NCI-H1092 (cell line): ENCODE results near the gene COX10.
"Not testable (repeated sequence)": the region's sequence is repeated elsewhere in the genome, so short reads cannot be mapped to it uniquely, and the experiment has no call there.

Source experiments
- DNase-seq: peaks from one replicate; lab custom pipeline; 2025; lab: John Stamatoyannopoulos, UW

COX10 gene

DNA sequence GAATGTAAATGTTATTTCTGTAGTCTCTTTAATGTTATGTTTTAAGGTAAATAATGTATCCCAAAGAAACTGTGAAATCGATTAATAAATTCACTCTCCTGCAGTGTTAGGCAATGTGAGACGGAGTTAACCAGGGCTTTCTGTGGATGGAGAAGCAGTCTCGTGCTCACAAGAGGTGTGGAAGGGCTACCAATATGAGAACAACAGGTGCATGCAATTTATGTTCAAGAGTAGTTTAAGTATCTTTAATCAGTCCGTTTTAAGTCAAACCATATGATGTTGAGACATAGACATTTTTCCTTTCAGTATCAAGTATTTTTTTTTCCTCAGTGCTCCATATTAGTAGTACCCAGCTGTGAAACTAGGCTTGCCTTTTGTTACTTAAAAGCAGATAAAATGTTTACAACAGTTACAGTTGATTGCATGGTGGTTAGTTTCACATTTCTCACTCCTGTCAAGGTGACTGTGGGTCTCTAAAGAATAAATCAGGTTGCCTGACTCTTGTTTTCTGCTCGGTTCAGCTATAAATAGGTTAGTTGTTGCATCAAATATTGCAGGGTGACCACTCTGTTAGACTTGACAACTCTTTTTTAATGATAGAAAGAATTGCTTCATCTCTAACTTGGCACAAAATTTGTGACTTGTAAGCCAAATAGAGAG, 54.4 kb downstream of the COX10 start:
- DNase-seq = no peak

DNA sequence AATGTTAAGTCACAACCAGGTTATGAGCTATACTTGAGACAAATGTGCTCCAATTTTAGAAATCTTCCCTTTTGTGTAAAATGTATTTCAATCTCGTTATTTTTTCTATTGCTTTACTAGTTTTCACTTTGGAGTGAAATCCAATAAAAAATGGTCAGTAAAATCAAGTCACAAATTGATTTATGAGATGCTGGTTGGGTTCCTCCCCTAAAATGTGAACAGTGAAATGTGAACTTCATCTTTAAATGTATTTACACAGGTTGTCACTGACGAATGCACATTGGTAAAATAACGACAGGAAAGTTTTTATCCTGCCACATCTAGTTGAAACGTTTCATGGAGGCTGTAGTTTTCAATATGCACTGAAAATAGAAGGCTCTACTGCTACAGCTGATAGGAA, 55.5 kb downstream of the COX10 start:
- DNase-seq = no peak

DNA sequence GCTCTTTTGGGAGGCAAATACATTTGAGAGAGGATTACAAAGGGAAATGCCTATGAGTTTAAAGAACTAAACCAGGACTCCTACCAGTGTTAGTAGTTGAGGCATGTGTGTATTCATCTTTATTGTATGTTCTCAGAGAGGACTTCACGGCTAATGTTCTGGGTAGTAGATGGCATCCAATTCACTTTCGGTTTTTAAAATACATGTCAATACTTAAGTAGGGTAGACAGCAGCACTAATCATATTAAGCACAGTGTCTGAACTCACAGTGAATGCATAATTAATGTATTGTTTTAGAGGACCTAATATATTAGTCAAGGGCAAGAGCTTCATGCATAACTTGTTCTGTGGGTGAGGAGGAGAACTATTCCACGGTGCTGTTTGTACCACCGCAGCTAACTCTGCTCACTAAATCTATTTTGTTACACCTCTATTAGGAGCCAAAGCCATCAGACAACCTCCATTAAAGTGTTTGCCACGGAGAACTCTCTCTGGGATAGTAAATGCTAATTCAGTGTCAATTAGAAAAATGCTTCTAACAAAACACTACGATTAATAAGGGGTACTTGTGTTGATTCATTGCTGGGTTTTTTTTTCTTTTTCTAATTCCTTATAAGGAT, 56.3 kb downstream of the COX10 start:
- no peak for DNase-seq

DNA sequence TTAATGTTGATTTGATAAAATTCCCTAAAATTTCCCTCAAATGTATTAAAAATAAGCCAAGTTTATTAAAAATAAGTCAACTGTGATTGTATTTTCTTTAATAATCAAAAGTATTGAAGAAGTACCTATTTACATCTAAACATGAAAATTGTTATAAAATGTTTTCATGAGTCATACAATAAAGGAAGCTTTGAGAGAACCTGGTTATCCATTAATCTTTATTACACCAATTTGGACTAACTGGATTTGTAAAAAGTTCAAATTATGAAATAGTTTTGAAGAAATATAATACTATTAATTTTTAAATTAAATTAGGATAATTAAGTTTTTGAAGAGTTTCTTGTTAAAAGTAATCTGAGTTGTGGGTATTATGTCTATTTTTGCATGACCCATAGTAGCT, 63.8 kb downstream of the COX10 start:
- DNase-seq = no peak

DNA sequence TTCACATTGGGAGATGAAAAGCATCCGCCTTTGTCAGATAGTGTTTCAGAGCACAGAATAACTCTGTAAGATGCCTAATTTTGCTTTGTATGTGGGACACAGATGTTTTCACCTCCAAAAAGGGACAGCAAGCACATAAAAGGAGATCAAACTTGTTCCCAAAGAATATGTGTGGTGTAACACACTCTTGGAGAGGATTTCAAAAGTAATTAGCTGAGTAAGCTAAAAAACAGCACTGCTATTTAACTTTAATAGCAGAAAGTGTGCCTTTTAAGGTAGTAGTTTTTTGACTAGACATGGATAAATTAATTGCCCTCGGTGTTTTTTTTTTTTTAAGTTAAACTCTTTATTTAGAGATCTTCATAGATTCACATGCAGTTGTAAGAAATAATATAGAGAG, 65.2 kb downstream of the COX10 start:
- DNase-seq = no peak

DNA sequence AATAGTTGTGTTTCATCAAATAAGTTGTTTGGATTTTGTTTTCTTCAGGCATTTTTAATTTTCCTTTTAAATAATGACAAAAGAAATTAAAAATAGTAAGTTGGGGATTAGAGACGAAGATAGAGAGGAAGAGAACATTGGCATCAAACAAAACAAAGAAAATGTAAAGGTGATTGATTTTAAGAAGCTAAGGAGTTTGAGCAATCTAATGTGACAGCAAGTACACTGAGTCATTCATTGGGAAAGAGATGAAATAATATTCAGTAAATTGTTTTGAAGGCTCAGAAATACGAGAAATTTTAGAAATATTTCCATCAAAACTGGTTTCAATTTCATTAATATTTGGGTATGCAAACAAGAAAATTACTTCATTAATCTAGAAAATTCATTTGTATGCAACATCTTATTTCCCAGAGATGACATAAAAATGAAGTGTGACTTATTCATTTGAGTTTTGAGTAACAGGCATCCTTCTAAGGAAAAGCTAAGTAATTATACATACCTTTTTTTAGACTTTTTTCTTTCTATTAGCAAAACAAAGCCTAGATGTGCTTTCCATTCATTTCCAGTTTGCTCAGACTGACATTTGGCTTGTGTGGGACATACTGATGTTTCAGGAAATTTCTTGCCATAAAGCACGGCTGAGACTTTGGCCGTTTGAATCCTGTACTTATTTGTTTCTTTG, 66.7 kb downstream of the COX10 start:
- DNase-seq = no peak

DNA sequence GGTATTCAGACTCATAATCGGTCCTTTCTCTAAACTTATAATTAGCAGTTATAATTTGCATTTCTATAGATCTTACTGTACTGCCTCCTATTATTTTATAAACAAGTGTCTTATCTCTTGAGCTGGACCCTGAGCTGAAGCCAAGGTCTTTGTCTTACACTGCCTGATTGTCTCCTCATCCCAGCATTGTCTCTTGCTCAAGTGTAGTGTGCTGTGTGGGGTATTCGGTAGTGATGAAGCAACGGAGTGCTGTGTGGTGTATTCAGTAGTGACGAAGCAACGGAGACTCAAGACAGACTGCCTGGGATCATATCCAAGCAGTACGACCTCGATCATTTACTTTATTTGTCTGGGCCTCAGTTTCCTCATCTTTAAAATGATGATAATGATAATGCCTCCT, 69.3 kb downstream of the COX10 start:
- no peak for DNase-seq

DNA sequence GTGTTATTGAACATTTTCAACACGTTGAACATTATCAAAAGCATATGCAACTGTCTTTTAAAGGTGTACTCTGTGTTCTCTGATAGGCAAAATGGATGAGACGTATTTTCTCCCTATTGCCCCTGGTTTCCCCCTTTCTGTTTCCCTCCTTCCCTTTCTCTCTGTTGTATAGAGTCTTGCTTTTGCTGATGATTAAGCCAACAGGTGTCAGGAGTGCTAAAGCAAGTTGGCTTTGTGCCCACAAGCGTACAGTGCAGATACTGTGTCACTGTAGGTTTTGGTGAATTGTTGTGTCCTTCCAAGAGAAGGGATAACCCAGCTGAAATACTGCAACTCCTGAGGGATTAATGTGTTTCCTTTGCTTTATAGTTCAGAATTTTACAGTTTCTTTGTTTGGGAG, 74.4 kb downstream of the COX10 start:
- DNase-seq = peak; percentile 8

DNA sequence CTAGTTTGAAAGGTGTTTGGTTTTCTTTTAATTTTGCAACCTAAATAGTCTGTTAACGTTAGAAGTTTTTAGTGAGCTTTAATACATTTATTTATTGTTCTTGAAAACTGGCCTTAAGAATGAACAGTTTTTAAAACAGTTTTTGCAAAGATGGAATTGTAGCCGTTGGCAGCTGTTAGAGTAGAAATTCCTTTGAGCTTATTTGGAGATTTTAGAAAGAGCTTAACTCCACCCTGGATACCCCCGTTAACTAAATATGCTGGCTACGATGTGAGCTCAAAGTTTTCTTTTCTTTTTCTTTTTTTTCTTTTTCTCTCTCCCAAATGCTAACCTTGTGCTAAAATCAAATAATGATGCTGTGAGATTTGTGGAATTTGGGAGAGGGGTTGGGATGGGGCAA, 75.2 kb downstream of the COX10 start:
- DNase-seq = no peak

DNA sequence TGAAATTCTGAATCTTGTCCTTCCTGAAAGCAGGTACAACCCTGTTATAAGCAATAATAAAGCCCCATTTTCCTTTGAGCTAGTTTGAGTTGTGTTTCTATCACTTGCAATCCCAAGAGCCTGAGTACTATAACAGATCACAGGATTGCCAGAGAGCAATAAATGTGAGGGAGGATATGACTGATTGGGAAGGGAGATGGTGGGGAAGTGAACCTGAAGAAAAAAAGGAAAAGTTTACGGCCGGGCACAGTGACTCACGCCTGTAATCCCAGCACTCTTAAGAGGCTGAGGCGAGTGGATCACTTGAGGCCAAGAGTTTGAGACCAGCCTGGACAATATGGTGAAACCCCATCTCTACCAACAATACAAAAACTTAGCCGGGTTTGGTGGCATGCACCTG, 80.4 kb downstream of the COX10 start:
- no peak for DNase-seq

DNA sequence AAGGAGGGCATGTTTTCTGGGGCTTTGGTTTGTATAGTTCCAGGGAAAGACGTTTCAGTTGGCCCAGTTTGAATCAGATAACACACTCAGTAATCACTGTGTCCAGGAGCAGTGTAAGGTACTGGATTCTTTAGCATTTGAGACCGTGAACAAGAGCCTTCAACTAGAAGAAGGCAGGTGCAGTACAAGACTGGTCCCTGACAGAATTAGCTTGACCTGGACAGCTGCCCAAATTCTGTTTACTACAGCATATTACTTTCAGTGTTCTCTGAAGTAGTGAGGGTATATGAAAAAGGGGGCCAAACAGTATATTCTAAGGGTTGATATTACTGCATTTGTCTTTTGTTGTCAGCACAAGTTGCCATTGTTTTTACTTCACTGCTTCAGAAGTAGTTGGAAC, 81.3 kb downstream of the COX10 start:
- DNase-seq = peak; percentile 3

DNA sequence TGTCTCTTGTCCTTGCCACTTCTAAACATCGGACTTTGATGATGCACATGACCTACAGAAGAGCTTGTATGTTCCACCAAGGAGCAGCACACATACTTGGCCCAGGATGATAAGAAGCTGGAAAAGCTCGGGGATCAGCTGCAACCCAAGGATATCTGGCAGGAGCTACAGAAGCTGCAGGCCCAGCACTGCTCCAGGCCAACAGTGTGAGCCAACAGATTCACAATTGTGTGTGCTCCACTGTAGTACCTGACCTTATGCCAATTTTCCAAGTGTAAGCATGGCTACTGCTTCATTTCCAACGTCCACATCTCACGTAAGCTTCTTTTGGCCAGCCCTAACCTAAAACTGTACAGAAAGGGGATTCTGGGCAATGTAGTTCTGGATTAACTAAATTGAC, 83.4 kb downstream of the COX10 start:
- DNase-seq = no peak

DNA sequence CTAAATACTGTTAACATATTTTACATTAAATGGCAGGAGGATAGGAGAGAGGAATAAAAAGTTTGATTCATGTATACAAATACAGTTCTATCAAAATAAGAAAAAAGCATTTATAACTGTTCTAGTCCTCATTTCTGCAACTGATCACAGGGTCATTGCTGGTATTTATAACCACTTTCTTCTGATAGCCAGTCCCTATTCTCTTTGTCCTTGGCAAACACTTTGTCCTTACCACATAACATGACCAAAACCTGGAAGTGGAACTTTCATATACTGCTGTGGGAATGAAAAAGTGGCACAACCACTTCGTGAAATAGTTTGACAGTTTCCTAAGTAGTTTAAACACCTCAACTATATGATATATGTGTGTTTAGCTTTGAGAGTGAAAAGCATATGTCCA, 84.1 kb downstream of the COX10 start:
- no peak for DNase-seq

DNA sequence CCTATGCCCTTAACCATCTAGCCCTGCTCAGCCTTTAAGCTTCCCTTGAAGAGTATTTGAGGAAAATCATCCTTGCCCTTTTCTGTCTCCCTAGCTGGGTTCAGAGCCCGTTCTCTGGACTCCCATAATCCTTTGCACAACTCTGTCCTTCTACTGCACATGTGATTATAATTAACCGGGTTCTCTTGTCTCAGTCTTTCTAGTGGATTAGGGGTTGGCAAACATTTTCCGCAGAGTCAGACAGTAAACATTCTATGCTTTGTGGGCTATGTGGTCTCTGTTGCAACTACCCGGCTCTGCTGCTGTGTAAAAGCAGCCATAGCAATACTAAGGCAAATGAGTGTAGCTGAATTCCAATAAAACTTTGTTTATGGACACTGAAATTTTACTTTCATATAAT, 87.4 kb downstream of the COX10 start:
- no peak for DNase-seq

DNA sequence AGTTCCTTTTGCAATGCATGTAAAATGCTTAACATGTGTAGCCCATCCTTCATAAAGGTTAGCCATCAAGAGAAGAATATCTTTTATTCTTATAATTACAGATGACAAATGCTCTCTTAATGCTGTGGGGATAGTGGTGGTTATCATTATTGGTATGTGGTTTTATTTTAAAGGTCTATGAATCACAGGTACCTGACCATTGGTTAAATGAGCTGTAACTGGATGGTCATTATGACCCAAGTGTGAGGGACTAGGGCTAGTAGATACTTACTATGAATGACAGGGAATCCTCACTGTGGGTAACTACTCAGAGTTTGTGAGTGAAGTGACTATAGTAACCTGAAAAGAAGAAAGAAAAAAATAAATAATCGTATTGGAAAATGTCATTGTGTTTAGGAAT, 88.5 kb downstream of the COX10 start:
- no peak for DNase-seq

DNA sequence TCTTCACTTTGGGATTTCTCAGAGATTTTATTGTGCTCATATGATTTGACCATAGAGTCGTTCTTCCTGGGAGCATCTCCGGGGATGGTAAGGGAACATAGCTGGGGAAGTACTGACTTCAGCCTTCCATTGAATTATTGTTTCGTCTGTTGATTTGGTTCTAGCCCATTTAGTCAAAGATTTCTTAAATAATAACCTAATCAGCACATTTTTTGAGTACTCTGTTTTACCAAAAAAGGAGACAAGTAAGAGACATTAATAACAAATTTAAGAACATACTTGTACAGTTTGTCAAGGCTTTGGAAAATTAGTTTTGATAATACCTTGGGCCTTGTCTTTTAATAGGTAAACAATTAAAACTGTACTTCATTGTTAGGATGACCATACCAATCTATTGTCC, 89.4 kb downstream of the COX10 start:
- no peak for DNase-seq

DNA sequence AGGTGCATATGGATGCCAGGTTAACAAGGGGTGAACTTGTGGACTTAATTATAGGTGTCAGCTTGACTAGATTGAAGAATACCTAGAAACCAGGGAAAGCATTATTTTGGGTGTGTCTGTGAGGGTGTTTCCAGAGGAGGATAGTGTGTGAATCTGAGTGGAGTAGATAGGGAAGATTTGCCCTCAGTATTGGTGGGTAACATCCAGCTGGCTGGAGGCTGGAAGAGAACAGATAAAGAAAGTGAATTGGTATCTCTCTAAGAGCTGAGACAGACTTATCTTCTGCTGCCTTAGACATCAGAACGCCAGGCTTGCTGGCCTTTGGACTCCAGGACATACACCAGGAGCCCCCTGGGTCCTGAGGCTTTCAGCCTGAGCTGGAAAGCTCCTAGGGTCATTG, 92.1 kb downstream of the COX10 start:
- no peak for DNase-seq

DNA sequence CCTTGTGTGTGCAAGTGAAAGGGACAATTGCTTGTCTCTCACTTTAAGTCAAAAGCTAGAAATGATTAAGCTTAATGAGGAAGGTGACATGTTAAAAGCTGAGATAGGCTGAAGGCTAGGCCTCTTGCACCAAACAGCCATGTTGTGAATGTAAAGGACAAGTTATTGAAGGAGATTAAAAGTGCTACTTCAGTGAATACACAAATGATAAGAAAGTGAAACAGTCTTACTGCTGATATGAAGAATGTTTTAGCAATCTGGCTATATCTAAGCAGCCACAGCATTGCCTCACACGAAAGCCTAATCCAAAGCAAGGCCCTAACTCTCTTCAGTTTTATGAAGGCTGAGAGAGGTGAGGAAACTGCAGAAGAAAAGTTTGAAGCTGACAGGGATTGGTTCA, 96.3 kb downstream of the COX10 start:
- no peak for DNase-seq

DNA sequence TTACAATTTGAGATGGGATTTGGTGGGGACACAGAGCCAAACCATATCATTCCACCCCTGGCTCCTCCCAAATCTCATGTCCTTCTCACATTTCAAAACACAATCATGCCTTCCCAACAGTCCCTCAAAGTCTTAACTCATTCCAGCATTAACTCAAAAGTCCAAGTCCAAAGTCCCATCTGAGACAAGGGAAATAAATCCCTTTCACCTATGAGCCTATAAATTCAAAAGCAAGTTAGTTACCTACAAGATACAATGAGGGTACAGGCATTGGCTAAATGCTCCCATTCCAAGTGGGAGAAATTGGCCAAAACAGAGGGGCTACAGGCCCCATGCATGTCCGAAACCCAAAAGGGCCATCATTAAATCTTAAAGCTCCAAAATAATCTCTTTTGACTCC, 98.5 kb downstream of the COX10 start:
- DNase-seq = not testable (repeated sequence)

DNA sequence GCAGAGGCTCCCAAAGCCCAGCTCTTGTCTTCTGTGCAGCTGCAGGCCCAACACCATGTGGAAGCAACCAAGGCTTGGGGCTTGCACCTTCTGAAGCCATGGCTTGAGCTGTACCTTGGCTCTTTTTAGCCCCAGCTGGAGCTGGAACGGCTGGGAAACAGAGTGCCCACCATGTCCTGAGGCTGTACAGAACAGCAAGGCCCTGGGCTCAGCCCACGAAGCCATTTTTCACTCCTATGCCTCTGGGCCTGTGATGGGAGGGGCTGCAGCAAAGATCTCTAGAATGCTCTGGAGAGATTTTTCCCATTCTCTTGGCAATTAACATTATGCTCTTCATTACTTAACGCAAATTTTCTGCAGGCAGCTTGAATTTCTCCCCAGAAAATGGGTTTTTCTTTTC, 99.3 kb downstream of the COX10 start:
- DNase-seq = no peak

DNA sequence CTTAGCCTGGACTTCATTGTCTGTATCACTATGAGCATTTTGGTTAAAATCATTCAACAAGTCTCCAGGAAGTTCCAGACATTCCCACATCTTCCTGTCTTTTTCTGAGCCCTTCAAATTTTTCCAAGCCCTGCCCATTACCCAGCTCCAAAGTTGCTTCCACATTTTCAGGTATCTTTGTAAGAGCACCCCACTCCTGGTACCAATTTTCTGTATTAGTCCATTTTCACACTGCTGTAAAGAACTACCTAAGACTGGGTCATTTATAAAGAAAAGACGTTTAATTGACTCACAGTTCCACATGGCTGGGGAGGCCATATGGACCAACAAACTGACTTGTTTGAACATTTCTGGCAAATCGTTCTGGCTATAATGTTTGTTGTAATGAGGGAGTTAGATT, 100.0 kb downstream of the COX10 start:
- DNase-seq = no peak

DNA sequence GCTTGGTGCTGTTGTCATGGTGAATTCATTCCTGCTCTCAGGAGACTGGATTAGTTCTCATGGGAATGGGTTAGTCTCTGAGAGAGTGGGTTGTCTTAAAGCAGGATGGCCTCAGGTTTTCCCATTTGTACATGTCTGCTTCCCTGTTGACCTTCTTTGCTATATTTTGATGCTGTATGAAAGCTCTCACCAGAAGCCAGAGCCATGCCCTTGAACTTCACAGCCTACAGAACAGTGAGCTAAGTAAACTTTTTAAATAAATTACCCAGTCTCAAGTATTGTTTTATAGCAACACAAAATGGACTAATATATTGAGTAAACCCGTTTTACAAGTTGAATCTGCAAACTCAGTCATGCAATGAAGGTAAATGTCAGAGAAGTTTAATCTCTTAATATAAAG, 100.6 kb downstream of the COX10 start:
- DNase-seq = no peak

DNA sequence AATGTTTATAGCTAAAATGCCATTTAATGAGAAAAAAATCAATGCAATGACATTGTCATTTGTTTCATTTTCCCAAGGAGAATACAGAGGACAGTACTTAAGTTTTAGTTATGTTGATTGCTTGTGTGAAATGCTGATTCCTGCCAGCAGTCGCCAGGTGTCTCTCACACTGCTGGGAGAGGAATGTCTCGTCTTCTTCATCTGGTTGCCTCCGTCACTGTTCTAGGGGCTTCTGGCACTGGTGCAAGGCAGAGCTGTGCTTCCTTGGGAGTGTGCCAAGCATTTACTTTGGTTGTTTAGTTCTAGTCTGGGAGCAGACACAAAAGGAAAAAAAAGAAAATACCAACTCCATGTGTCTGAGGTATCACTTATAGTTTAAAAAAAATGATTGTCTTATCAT, 107.7 kb downstream of the COX10 start:
- peak; percentile 34 for DNase-seq

DNA sequence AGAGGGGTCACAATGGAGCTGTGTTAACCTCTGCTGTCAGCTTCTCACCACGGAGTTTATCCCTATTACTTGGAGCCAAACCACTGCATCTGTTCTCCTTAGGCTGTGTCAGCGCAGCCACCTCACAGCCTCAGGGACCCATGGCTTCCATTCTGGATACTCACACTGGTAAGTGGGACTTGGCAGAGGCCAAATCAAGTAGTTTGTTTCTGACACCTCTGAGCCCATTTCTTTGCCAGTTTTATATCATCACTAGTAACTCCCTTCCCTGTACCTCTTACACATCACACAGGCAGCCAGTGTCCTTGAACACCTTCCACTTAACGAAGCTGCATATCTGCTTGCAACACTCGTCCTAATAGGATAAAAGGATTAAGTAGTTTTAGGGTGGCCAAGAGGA, 108.5 kb downstream of the COX10 start:
- DNase-seq = not testable (repeated sequence)
